AG04449 (cell line): ENCODE measurements around the gene CMYA5.

Experiments
- CTCF ChIA-PET: fragments of 350-600 bp; formaldehyde crosslinking; extraction: SDS; loops from one replicate; lab custom pipeline; 2021; ENCODE audit warnings: antibody characterized with exemption; lab: Yijun Ruan, JAX
- POLR2A ChIA-PET: fragments of 400-600, 350-600 bp; formaldehyde crosslinking; extraction: SDS; loops from one replicate; lab custom pipeline; 2020; ENCODE audit warnings: antibody characterized with exemption, inconsistent platforms; lab: Yijun Ruan, JAX
- DNase-seq: peaks from one replicate; pipeline ENCODE4 v3.0.0-alpha.2; 2010; ENCODE audit warnings: low read depth, low spot score
- H3K4me3 ChIP-seq: 2 replicates; pipeline ENCODE4 v1.5.1; 2011; ENCODE audit warnings: low read depth, mild to moderate bottlenecking, control low read depth, low read length
- CTCF ChIP-seq: IDR thresholded peaks from one replicate; pipeline ENCODE4 v1.5.1; 2011; ENCODE audit warnings: mild to moderate bottlenecking, moderate library complexity, low read length, control low read depth, inconsistent platforms; ENCODE audit not compliant: insufficient read depth; ENCODE audit errors: missing control alignments

Gene CMYA5

GRCh38 chr5:79811904-79812303 lies 122.3 kb downstream of the CMYA5 start:
- POLR2A ChIA-PET, result no interaction called here
- TF ChIP-seq CTCF, result no peak
- CTCF ChIA-PET, result interaction anchor here (0.6 kb wide), 1 partner anchor 1248 kb away, joined by 3 read pairs; no protein-coding TSS in a partner anchor
- no peak overlapping the region for H3K4me3 ChIP-seq
- no peak for DNase-seq

GRCh38 chr5:79814699-79815098 lies 125.1 kb downstream of the CMYA5 start:
- no peak overlapping the region for H3K4me3 ChIP-seq
- ChIA-PET POLR2A (no interaction called here), CTCF (interaction anchor here (0.9 kb wide), 1 partner anchor 27 kb away, joined by 3 read pairs; no protein-coding TSS in a partner anchor)
- DNase-seq, result no peak
- TF ChIP-seq CTCF, result no peak

- DNase-seq, result no peak
- ChIA-PET CTCF (interaction anchor here (1.0 kb wide), 1 partner anchor 40 kb away, joined by 3 read pairs; no protein-coding TSS in a partner anchor), POLR2A (no interaction called here)
- TF ChIP-seq CTCF, result no peak
- no peak overlapping the region for H3K4me3 ChIP-seq
These were observed 126.4 kb downstream of the CMYA5 start for GRCh38 chr5:79816014-79816413.

- DNase-seq, result no peak
- ChIA-PET POLR2A (no interaction called here), CTCF (interaction anchor here (0.8 kb wide), 1 partner anchor 118 kb away, joined by 3 read pairs; no protein-coding TSS in a partner anchor)
- no peak for TF ChIP-seq CTCF
- no peak overlapping the region for H3K4me3 ChIP-seq
These were observed 131.0 kb downstream of the CMYA5 start for GRCh38 chr5:79820648-79821047.

- no peak for DNase-seq
- H3K4me3 ChIP-seq, result no peak overlapping the region
- TF ChIP-seq CTCF, result no peak
- CTCF ChIA-PET, result no interaction called here
- POLR2A ChIA-PET, result no interaction called here
These were observed 134.8 kb downstream of the CMYA5 start for GRCh38 chr5:79824444-79824843.

GRCh38 chr5:79825802-79826201 lies 136.2 kb downstream of the CMYA5 start:
- CTCF ChIA-PET, result no interaction called here

More at GRCh38 chr5:79825802-79826201, 136.2 kb downstream of the CMYA5 start:
- POLR2A ChIA-PET, result no interaction called here
- no peak overlapping the region for H3K4me3 ChIP-seq
- no peak for TF ChIP-seq CTCF
- DNase-seq, result no peak
